Stimulated activated CD8-positive, alpha-beta memory T cell treated with anti-CD3 and anti-CD28 coated beads, Interleukin-15, amount 100 ng/mL, for 24 hours (primary cell): ENCODE measurements around the gene LYPD1.
"Not testable (repeated sequence)": the region's sequence is repeated elsewhere in the genome, so short reads cannot be mapped to it uniquely, and the experiment has no call there.

ENCODE experiments used
- DNase-seq: peaks from one replicate; pipeline ENCODE4 v3.0.0-alpha.2; 2020; ENCODE audit warnings: low read depth

The LYPD1 gene, protein sequence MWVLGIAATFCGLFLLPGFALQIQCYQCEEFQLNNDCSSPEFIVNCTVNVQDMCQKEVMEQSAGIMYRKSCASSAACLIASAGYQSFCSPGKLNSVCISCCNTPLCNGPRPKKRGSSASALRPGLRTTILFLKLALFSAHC

DNA sequence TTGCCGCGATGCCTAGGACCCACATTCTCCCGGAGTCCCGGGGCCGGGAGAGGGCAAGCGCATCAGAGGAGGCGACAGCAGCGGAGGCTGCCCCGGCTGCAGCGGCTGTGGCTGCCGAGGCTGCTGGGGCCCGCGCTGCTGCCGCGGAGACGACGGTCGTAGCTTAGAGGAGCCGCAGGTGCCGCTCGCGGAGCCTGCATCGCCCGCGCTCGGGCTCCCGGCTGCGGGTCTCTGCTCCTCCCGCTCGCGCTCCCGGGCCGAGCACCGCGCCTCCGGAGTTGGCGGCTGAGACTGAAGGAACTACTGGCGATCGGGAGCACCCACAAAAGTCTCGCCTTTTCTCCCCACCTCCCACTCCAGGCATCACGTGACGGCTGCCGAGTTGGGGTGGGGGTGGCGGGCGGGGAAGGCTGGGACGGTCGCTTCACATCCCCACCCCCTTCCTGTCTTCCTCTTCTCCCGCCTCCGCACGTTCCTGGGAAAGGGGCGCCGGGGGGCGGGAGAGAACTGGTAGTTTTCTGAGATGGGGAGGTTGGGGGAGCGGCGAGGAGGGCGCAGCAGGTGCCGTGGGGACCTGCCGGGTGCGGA is at the start of gene LYPD1:
Gene LYPD1 (minus strand): TSS at position 298 of the 588 bp plus-strand sequence. CDS start 273 bp downstream, at position 25.
- no peak for DNase-seq

DNA sequence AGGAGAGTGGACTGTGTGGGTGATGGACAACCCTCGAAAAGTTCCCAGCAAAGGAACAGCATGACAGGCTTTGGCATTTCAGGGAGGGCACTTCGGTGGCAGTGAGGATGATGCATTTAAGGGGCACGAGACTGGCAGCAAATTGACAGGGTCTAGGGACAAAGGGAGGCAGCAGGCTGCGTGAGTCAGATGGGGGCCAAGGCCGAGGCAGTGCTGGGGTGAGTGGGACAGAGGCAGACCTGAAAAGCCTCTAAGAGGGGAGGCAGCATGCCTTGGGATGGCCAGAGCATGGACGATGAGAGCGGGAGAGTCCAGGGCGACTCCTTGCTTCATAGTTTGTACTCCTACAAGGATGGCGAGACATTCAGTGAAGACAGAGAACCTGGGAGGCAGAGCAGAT is 49.5 kb upstream of the LYPD1 start:
- no peak for DNase-seq

GRCh38 chr2:132716954-132717353 is 46.9 kb upstream of the LYPD1 start:
- no peak for DNase-seq

DNA sequence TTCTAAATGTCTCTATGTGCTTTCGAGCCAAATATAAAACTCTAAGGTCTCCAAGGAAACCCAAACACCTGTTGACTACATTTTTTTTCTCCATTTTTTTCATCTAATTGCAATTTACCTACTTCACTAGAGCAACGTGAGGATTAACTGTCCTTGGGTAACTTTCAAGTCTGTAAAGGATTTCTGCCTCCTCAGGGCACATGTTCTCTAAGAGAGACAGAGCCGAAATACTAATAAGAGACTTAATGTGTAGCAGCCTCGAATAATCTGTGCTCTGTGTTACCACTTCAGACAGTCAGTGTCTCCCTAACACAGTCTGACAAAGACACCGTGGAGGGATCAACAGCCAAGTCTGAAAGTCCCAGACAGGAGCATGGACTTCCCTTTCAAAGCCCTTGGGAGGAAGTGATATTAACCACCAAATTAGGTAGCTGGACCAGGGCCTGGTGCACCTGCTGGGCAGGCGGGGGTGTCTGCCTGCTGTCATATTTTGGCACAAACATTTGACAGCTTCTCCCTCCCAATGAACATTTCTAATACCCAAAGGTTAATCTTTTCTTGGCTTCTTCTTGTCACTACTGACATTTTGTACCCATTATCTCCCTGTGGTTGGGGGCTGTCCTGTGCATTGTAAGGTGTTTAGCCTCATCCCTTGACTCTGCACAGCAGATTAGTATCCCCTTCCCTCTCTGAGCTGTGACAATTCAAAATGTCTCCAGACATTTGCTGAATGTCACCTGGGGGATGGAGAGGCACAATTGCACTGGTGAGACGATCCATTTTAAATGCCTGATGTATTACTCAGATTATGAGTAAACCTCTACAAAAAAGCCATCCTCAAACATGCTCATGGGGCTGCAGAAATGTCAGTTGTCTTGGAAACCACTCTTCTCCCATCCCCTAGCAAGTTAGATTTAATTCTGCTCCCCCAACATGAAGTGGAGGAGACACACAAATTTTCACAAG is 45.7 kb upstream of the LYPD1 start:
- DNase-seq: no peak

- DNase-seq: no peak
These were observed 33.4 kb upstream of the LYPD1 start for GRCh38 chr2:132703396-132703795.

- DNase-seq: no peak
These were observed 31.8 kb upstream of the LYPD1 start for GRCh38 chr2:132701810-132702209.

GRCh38 chr2:132699802-132700201 is 29.8 kb upstream of the LYPD1 start:
- DNase-seq: not testable (repeated sequence)

- not testable (repeated sequence) for DNase-seq
These were observed 28.3 kb upstream of the LYPD1 start for GRCh38 chr2:132698347-132698746.

DNA sequence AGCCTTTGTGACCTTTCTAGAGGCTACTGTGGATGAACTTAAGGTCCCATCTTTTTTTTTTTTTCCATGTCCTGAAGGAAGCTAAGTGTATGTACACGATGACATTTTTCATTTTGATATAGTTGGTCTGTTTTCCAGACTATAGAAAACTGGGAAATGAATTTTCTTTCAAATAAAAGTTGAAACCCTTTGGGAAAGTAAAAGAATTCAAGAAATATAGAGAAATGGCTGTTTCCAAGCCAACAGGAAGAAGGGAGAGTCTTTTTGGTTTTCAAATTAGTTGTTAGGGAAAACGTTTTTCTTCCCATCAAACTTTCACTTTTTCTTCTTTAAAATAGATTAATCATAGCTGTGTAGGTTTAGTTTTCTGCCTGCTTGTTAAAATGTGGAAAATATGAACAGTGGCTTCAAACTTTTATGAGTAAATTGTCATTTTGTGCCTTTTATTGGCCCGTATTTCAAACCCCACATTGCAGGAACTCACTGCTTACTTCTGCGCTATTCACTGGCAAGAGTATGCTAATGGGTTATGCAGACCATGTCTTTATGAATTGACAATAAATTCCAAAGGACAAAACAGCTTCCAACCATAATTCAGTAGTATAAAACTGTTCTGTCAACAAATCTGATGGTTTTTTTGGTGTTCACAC is 27.7 kb upstream of the LYPD1 start:
- no peak for DNase-seq

- no peak for DNase-seq
These were observed 22.8 kb upstream of the LYPD1 start for GRCh38 chr2:132692816-132693215.

- DNase-seq: no peak
These were observed 21.6 kb upstream of the LYPD1 start for GRCh38 chr2:132691556-132691955.

- no peak for DNase-seq
These were observed 20.8 kb upstream of the LYPD1 start for GRCh38 chr2:132690664-132691303.

GRCh38 chr2:132681766-132682165 is 11.8 kb upstream of the LYPD1 start:
- DNase-seq: no peak

DNA sequence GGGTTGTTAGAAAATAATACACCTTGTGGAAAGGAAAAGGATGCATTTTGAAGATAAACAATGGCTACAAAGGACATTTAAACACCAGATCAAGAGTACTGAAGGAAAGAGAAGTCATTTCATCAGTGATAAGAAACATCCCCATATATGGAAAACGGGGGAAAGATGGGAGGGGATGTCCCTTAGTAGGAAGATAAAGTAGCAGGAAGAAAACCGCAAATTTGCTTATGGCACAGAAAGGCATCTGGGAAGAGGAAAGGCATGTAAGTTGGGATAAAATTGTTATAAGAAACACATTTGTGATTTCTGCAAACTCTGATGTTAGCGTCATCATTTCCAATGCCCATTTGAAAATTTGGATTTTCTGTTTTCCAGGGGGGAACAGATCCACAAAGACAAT is 10.5 kb upstream of the LYPD1 start:
- no peak for DNase-seq

- DNase-seq: no peak
These were observed 8.5 kb upstream of the LYPD1 start for GRCh38 chr2:132678483-132678882.

DNA sequence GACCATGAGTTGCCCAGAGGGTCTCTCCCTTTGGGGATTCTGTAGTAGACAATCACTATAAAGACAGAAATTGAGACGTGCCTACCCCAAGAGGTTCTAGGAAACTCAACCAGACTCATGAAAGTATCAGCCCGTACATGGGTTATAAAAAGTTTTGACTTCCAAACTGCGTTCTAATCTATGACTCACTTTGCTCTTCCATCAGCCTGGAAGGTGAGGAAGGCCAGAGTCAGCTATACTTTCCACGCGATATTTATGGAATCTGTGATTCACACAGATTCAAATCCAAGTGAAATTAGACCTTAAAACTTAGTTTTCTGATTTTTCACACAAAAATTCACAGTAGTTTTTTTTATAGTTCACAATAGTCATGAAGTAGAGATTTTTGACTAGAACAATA is 7.7 kb upstream of the LYPD1 start:
- DNase-seq: no peak

DNA sequence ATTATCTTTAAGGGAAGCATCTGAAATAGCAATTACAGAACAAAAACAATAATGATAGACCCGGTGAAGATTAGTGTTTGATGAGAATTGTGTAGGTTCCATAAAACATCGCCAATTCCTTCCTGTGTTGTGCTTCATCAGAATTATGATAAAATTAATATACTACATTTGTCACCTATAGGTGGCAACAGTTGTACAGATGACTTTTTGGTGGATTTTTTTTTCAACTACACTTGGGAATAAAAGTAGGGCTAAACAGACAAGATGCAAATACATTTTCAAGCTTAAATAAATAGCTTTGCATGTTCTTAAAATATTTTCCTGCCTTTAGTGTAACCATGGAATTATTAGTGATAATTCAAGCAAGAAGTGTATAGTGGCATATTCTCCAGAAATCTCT is 7.0 kb upstream of the LYPD1 start:
- DNase-seq: no peak

DNA sequence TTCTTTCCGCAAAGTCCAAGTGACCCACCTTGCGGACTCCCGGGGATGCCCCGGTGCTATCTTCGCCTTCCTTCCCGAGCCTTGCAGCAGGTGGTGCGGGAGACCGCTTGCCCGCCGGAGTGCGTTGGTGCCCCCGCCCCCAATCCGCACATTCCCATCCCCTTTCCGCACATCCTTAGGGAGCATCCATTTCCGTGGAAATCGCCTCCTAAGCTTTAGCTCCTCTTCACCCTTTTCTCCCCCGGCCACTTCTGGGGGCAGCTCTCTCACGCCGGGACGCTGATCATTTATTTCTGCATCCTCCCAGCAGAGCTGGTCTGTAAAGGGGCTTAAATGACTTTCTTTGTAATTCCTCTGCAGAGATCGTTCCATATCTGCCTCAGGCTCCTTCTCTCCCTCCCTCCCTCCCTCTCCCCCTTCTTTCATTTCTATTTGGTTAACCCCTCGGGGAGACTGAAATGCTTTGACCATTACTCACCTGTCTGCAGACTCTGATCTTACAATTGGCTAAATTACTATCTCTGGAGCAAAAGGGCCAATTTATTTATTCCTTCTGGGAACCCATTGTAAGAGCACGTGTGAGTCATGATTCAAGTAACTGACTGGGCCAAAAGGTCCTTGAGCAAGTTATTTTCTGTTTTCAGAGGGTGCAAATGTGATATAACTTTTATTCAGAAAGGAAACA is 1.3 kb upstream of the LYPD1 start:
- no peak for DNase-seq

- no peak for DNase-seq
These were observed 618 bp upstream of the LYPD1 start for GRCh38 chr2:132670496-132671150.

DNA sequence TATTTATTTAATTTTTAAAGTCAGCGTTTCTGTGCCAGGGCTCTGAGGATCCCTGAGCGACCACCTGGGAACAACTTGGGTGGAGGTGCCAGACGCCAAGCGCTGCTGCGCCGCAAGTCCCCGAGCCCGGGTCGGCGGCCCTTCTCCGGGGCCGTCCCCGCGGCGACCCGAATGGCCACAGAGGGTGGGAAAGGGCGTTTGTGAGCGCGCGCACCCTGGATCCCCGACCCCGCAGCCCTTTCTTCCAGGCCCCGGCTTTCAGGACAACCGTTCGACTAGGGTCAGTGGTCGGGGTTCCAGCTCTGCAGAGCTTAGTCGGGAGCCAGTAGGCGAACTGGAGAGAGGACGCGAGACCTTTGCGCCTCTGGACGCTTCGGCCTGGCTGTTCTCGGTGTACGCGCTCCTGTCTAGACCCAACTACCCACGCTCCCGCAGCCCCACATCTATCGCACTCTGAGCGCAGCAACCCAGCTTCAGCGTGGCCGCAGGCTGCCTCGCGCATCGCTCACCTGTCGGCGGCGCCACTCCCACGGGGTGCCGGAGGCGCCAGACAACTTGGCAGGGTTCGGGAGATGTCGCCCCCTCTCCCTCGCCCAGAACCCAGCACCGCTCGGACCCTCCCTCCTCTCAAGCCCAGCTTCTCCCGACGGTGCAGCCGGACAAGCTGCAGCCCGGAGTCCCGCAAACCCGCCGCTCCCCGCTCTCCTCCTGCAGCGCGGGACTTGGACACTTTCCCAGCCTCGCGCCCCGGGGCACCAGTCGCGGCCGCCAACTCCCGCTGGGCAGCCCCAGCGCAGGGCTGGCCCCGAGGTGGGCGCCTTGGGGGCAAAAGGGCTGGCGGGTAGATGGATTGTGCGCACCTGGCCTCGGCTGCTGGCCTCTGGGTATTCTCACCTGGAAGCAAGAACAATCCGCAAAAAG is 758 bp downstream of the LYPD1 start:
- DNase-seq: no peak
